SU-DHL-6 (cell line): ENCODE measurements around the gene CCR6.
A peak's percentile ranks its signal among the peaks of the same experiment; 100 is the strongest.

Source experiments
- H2AFZ ChIP-seq: fragments of 200-600 bp; sonication (generic); 2 replicates; pipeline ENCODE4 v1.6.1; 2014; ENCODE audit warnings: low read depth, mild to moderate bottlenecking, moderate library complexity, mixed read lengths, antibody characterized with exemption, low read length; ENCODE audit not compliant: severe bottlenecking
- H3F3A ChIP-seq: fragments of 200-600 bp; shearing (Covaris generic); 2 replicates; pipeline ENCODE4 v1.6.0; 2016; ENCODE audit warnings: antibody characterized with exemption, mild to moderate bottlenecking; ENCODE audit not compliant: insufficient read depth
- H3K27ac ChIP-seq: fragments of 200-600 bp; sonication (generic); 2 replicates; pipeline ENCODE4 v1.5.1; 2016; ENCODE audit warnings: low read depth, mild to moderate bottlenecking, low read length, moderate library complexity, mixed read lengths
- H3K27me3 ChIP-seq: fragments of 200-600 bp; sonication (generic), shearing (Covaris generic); 2 replicates; pipeline ENCODE4 v1.6.0; 2014; ENCODE audit warnings: mild to moderate bottlenecking, low read length
- H3K36me3 ChIP-seq: fragments of 200-600 bp; sonication (generic); 2 replicates; pipeline ENCODE4 v1.6.1; 2014; ENCODE audit warnings: mild to moderate bottlenecking, low read length, mixed read lengths
- H3K4me2 ChIP-seq: fragments of 300-600, 200-600 bp; shearing (Covaris generic), sonication (generic); 2 replicates; pipeline ENCODE4 v1.6.0; 2014; ENCODE audit warnings: low read length, low read depth, mild to moderate bottlenecking; ENCODE audit not compliant: poor library complexity, severe bottlenecking
- H3K4me3 ChIP-seq: fragments of 200-600 bp; sonication (generic); 2 replicates; pipeline ENCODE4 v1.5.1; 2014; ENCODE audit warnings: antibody characterized with exemption, low read length, mild to moderate bottlenecking, mixed read lengths; ENCODE audit not compliant: insufficient read depth, poor library complexity, severe bottlenecking
- H3K79me2 ChIP-seq: fragments of 200-600 bp; sonication (generic); 2 replicates; pipeline ENCODE4 v1.6.1; 2014; ENCODE audit warnings: mild to moderate bottlenecking, low read length, moderate library complexity; ENCODE audit not compliant: insufficient read depth
- H3K9ac ChIP-seq: fragments of 200-600 bp; sonication (generic); 2 replicates; pipeline ENCODE4 v1.7.0; 2014; ENCODE audit warnings: mild to moderate bottlenecking, low read length
- H3K9me2 ChIP-seq: fragments of 200-600 bp; sonication (generic); replicated peaks from 2 replicates; pipeline ENCODE4 v1.6.1; 2014; ENCODE audit warnings: low read length; ENCODE audit not compliant: insufficient read depth
- H3K9me3 ChIP-seq: fragments of 200-600 bp; sonication (generic); 2 replicates; pipeline ENCODE4 v1.6.1; 2014; ENCODE audit warnings: low read length, mixed read lengths; ENCODE audit not compliant: insufficient read depth
- H4K20me1 ChIP-seq: fragments of 200-600 bp; sonication (generic); 2 replicates; pipeline ENCODE4 v1.6.1; 2014; ENCODE audit warnings: low read depth, mild to moderate bottlenecking, antibody characterized with exemption, low read length, moderate library complexity, mixed read lengths
- CTCF ChIP-seq: fragments of 200-600 bp; sonication (generic); IDR thresholded peaks from one replicate; pipeline ENCODE4 v1.5.1; 2017; ENCODE audit warnings: antibody characterized with exemption, mild to moderate bottlenecking, low read length, moderate library complexity; ENCODE audit not compliant: insufficient read depth, poor library complexity, severe bottlenecking
- EZH2phosphoT487 ChIP-seq: fragments of 200-600 bp; sonication (generic), shearing (Covaris generic); conservative IDR thresholded peaks from 2 replicates; pipeline ENCODE4 v1.6.1; 2018; ENCODE audit warnings: mild to moderate bottlenecking, antibody characterized with exemption, low read length, moderate library complexity, mixed read lengths

The CCR6 gene

DNA sequence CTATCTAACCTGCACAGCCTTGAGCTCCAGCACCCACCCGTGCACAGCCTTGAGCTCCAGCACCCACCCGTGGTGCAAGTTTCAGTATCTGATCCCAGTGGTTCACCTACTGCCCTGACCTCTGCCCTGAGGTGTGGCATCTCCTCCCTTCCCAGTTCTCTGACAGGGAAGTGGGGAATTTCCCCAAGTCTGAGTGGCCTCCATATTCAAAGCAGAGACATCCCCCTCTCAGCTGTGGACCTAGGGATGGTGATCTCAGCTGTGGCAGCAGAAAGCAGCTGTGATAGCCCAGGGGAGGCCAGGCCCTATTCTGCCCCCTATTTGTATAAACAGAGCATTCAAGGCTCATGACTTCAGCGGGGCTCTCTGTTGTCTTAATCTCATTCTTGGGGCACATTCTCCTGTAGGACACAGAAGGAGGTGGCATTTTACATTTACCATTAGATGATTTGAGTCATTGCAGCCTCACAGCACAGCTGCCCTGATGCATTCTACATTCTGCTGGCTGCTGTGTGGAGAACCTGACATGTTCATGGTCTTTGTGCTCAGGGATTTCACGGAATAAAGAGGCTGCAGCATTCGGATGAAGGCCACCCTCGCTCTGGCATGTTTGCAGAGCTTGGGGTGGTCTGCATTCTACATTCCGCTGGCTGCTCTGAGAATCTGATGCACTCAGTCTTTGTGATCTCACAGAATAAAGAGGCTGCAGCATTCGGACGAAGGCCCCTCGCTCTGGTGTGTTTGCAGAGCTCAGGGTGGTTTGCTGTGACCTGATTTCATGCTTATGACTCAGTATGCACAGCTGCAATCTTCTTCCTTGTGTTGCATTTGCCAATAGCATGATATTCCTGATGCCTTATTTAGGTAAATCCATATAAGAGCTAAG lies 17.9 kb downstream of the CCR6 start:
- Histone ChIP-seq H4K20me1 (no peaks in the 10 kb centered on the region), H3K36me3 (no peaks in the 10 kb centered on the region), H3K27me3 (no peaks in the 10 kb centered on the region), H3K4me2 (no peak overlapping the region), H3K79me2 (no peaks in the 10 kb centered on the region), H3F3A (no peaks in the 10 kb centered on the region), H3K9me3 (no peaks in the 10 kb centered on the region), H2AFZ (no peak overlapping the region), H3K4me3 (no peak overlapping the region), H3K9ac (no peak overlapping the region), H3K27ac (no peak overlapping the region), H3K9me2 (no peaks in the 10 kb centered on the region)
- TF ChIP-seq CTCF: no peak
- TF ChIP-seq EZH2phosphoT487: no peak

- H3K9ac ChIP-seq: no peak overlapping the region
- H3K79me2 ChIP-seq: no peaks in the 10 kb centered on the region
- H3K9me2 ChIP-seq: no peaks in the 10 kb centered on the region
- no peak overlapping the region for H2AFZ ChIP-seq
- H3F3A ChIP-seq: no peaks in the 10 kb centered on the region
- no peaks in the 10 kb centered on the region for H3K36me3 ChIP-seq
- peak; percentile 79 for TF ChIP-seq CTCF
- no peak for TF ChIP-seq EZH2phosphoT487
- no peaks in the 10 kb centered on the region for H3K9me3 ChIP-seq
- H3K27ac ChIP-seq: no peak overlapping the region
- no peak overlapping the region for H3K4me2 ChIP-seq
- no peak overlapping the region for H3K4me3 ChIP-seq
- no peaks in the 10 kb centered on the region for H3K27me3 ChIP-seq
- no peaks in the 10 kb centered on the region for H4K20me1 ChIP-seq
Observed at GRCh38 chr6:167141667-167142432, 19.0 kb downstream of the CCR6 start.

DNA sequence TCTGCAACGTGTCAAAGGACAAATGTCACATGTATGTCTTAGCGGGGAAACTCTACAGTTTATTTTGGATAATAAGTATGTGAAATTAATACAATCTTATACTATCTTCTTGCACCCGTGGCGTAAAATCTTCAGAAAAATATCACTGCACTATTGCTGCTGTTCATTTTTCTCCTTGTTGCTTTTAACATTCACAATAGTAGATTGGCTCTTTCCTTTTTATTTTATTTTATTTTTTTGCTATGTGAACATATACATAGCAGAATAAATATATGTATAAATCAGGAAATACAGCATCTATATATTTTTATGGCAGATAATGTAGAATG lies 19.5 kb downstream of the CCR6 start:
- Histone ChIP-seq H4K20me1 (no peaks in the 10 kb centered on the region), H2AFZ (no peak overlapping the region), H3K27me3 (no peaks in the 10 kb centered on the region), H3K4me3 (no peak overlapping the region), H3K27ac (no peak overlapping the region), H3K9me3 (no peaks in the 10 kb centered on the region), H3K79me2 (no peaks in the 10 kb centered on the region), H3F3A (no peaks in the 10 kb centered on the region), H3K9me2 (no peaks in the 10 kb centered on the region), H3K36me3 (no peaks in the 10 kb centered on the region), H3K9ac (no peak overlapping the region), H3K4me2 (no peak overlapping the region)
- TF ChIP-seq CTCF: no peak
